B cell (primary cell): Measurements from ENCODE around the gene TBX1. TPM values are rescaled to one million over a fixed set of nuclear protein-coding genes. Genes with fewer than 3 reads are reported as not detected.

Source experiments
- ATAC-seq: fragments of 200-7000 bp; cut with Tn5 transposase; one replicate; pipeline ENCODE4 v1.10.0; 2021; ENCODE audit warnings: low read depth, mild to moderate bottlenecking, moderate number of reproducible peaks, moderate library complexity
- CTCF ChIA-PET: fragments of 350-600 bp; sonication (Branson Sonifier 250); formaldehyde crosslinking; loops from one replicate; lab custom pipeline; 2021; ENCODE audit warnings: antibody characterized with exemption, inconsistent platforms; lab: Charles Lee
- POLR2A ChIA-PET: fragments of 350-600 bp; sonication (Branson Sonifier 250); formaldehyde crosslinking; loops from one replicate; lab custom pipeline; 2021; ENCODE audit warnings: antibody characterized with exemption; lab: Charles Lee
- DNase-seq: peaks from one replicate; pipeline ENCODE4 v3.0.0; 2013
- H2AFZ ChIP-seq: 2 replicates; pipeline ENCODE4 v1.6.1; 2012; ENCODE audit warnings: mild to moderate bottlenecking, low read depth, low read length; ENCODE audit not compliant: insufficient read depth, poor library complexity, severe bottlenecking
- H3K27ac ChIP-seq, 2 donors: 1 replicate in 1 of 2; 2 replicates in 1 of 2; pipeline ENCODE4 v1.5.1; 2012 to 2013; ENCODE audit warnings: low read length in 2 of 2, mild to moderate bottlenecking in 2 of 2, moderate library complexity in 1 of 2
- H3K27me3 ChIP-seq, 4 experiments: fragments of 200-600 bp in 1 of 4; sonication (generic) in 1 of 4; replicated peaks in 1 of 4; 1 replicate in 2 of 4; 2 replicates in 2 of 4; pipeline versions ENCODE4 v1.6.1 to v1.7.0; 2013 to 2016; ENCODE audit warnings: low read length in 3 of 4, mild to moderate bottlenecking in 2 of 4, mixed read lengths in 1 of 4, moderate library complexity in 1 of 4; ENCODE audit not compliant: insufficient read depth in 4 of 4, control insufficient read depth in 3 of 4; ENCODE audit errors: control extremely low read depth in 1 of 4
- H3K36me3 ChIP-seq, 2 experiments: replicated peaks in 1 of 2; 1 replicate in 1 of 2; 2 replicates in 1 of 2; pipeline versions ENCODE4 v1.6.1 to v1.7.1; 2013; ENCODE audit warnings: low read length in 1 of 2; ENCODE audit not compliant: insufficient read depth in 2 of 2, control insufficient read depth in 1 of 2; ENCODE audit errors: control extremely low read depth in 1 of 2, extremely low read depth in 1 of 2
- H3K4me1 ChIP-seq, 2 donors: fragments of 200-600 bp in 1 of 2; sonication (generic) in 1 of 2; 1 replicate in 1 of 2; 2 replicates in 1 of 2; pipeline versions ENCODE4 v1.5.1 to v1.6.1; 2013 to 2017; ENCODE audit warnings: low read length in 2 of 2; ENCODE audit not compliant: control insufficient read depth in 2 of 2, insufficient read depth in 2 of 2
- H3K4me2 ChIP-seq: replicated peaks from 2 replicates; pipeline ENCODE3; 2012; ENCODE audit warnings: mild to moderate bottlenecking, low read depth, low read length; ENCODE audit not compliant: poor library complexity, severe bottlenecking
- H3K4me3 ChIP-seq, 5 experiments: fragments of 200-600 bp in 1 of 5; sonication (generic) in 1 of 5; 1 replicate in 3 of 5; 2 replicates in 2 of 5; pipeline versions ENCODE4 v1.5.1 to v1.7.0; 2011 to 2016; ENCODE audit warnings: low read length in 4 of 5, mild to moderate bottlenecking in 4 of 5, low read depth in 2 of 5, control low read depth in 1 of 5, moderate library complexity in 1 of 5; ENCODE audit not compliant: insufficient read depth in 1 of 5; ENCODE audit errors: control extremely low read depth in 1 of 5, extremely low read depth in 1 of 5
- H3K79me2 ChIP-seq: fragments of 200-600 bp; sonication (generic); one replicate; pipeline ENCODE4 v1.6.0; 2016; ENCODE audit warnings: low read length; ENCODE audit not compliant: control insufficient read depth, insufficient read depth
- H3K9ac ChIP-seq: fragments of 200-600 bp; sonication (generic); 2 replicates; pipeline ENCODE4 v1.6.1; 2017; ENCODE audit warnings: mild to moderate bottlenecking, low read length, moderate library complexity
- H3K9me3 ChIP-seq, 3 donors: one replicate each; pipeline versions ENCODE4 v1.6.1 to v1.7.1; 2013; ENCODE audit warnings: low read length in 2 of 3; ENCODE audit not compliant: control insufficient read depth in 2 of 3, insufficient read depth in 1 of 3; ENCODE audit errors: control extremely low read depth in 1 of 3
- H4K20me1 ChIP-seq: 2 replicates; pipeline ENCODE4 v1.6.0; 2012; ENCODE audit warnings: mild to moderate bottlenecking, low read length; ENCODE audit not compliant: insufficient read depth, control insufficient read depth, poor library complexity, severe bottlenecking
- H3K27ac Mint-ChIP-seq: one replicate; pipeline ENCODE4 v1.8.0; 2021; ENCODE audit warnings: mixed read lengths
- H3K27me3 Mint-ChIP-seq: one replicate; pipeline ENCODE4 v1.8.0; 2021; ENCODE audit warnings: mixed read lengths
- H3K4me1 Mint-ChIP-seq: one replicate; pipeline ENCODE4 v1.8.0; 2021; ENCODE audit warnings: mixed read lengths
- H3K4me3 Mint-ChIP-seq: one replicate; pipeline ENCODE4 v1.8.0; 2021; ENCODE audit warnings: mixed read lengths
- H3K9me3 Mint-ChIP-seq: one replicate; pipeline ENCODE4 v1.8.0; 2022; ENCODE audit warnings: mixed read lengths; ENCODE audit not compliant: insufficient read depth
- CTCF ChIP-seq: fragments of 200-600 bp; IDR thresholded peaks from one replicate; pipeline ENCODE4 v1.8.0; 2022; ENCODE audit warnings: antibody characterized with exemption, mild to moderate bottlenecking
- EZH2 ChIP-seq: IDR thresholded peaks from 2 replicates; pipeline ENCODE4 v1.6.1; 2012; ENCODE audit warnings: borderline replicate concordance, low read depth, mild to moderate bottlenecking, moderate library complexity, low read length; ENCODE audit not compliant: insufficient read depth, poor library complexity, severe bottlenecking
- WGBS: methylation state at CpG from one replicate; pipeline ENCODE4 v1.1.5; 2013; ENCODE audit warnings: missing lambda C conversion rate; ENCODE audit not compliant: insufficient coverage; 5-methylcytosine and 5-hydroxymethylcytosine counted together
- intact Hi-C: fragments of 100-400 bp; cut with micrococcal nuclease; formaldehyde crosslinking; loops from one replicate; pipeline ENCODE4 v1.10.0; 2022
- polyA plus RNA-seq: library from polyadenylated mRNA; depleted of rRNA; stranded (reverse); fragments of >200 nt; gene quantifications from 2 replicates; pipeline ENCODE4 v1.2.3, GENCODE V29; 2012
- total RNA-seq, 2 donors: library from RNA; stranded (reverse); fragments of 120-200 nt in 1 of 2; gene quantifications; 1 replicate in 1 of 2; 2 replicates in 1 of 2; pipeline versions ENCODE4 v1.2.3 to v1.2.4, GENCODE V29; 2013 to 2022

Gene TBX1
- total and polyA plus RNA-seq, 2 donors (not counting 1 experiment from before 2014, with no cell fraction given) = not detected

- no peaks in the 10 kb centered on the region for H3K4me1 ChIP-seq
- Mint-ChIP-seq H3K4me1 (no peaks in the 10 kb centered on the region), H3K9me3 (no peaks in the 10 kb centered on the region), H3K27me3 (no peaks in the 10 kb centered on the region), H3K27ac (no peak overlapping the region), H3K4me3 (no peak overlapping the region)
- no peak overlapping the region for H3K9ac ChIP-seq
- no peak overlapping the region for H3K4me2 ChIP-seq
- no peaks in the 10 kb centered on the region for H3K9me3 ChIP-seq
- H3K27ac ChIP-seq = no peak overlapping the region
- POLR2A ChIA-PET = no interaction called here
- DNase-seq (no peak), ATAC-seq (no peak)
- H3K27me3 ChIP-seq = no peaks in the 10 kb centered on the region
- peaks cover 0 to 9% of the 10 kb centered on the region in 2 experiments for H3K36me3 ChIP-seq
- intact Hi-C loops = no loop called here
- CTCF ChIA-PET = no interaction called here
- H4K20me1 ChIP-seq = no peaks in the 10 kb centered on the region
- H3K4me3 ChIP-seq = no peak overlapping the region
- no peaks in the 10 kb centered on the region for H3K79me2 ChIP-seq
- 92% methylated on average over 19 of the region's 20 CpGs for WGBS
- TF ChIP-seq CTCF (no peak), EZH2 (no peak)
- H2AFZ ChIP-seq = no peak overlapping the region
These were observed 47.6 kb downstream of the TBX1 start for GRCh38 chr22:19807914-19808872.

GRCh38 chr22:19808873-19809478 is 48.4 kb downstream of the TBX1 start:
- Mint-ChIP-seq H3K4me1 (no peaks in the 10 kb centered on the region), H3K27ac (no peak overlapping the region), H3K9me3 (no peaks in the 10 kb centered on the region), H3K4me3 (no peak overlapping the region), H3K27me3 (no peaks in the 10 kb centered on the region)
- H3K27ac ChIP-seq = no peak overlapping the region
- no peaks in the 10 kb centered on the region for H4K20me1 ChIP-seq
- no peaks in the 10 kb centered on the region for H3K79me2 ChIP-seq
- no peak for TF ChIP-seq CTCF
- no peak for TF ChIP-seq EZH2
- ATAC-seq (no peak), DNase-seq (no peak)
- no peaks in the 10 kb centered on the region for H3K9me3 ChIP-seq
- no peak overlapping the region for H2AFZ ChIP-seq
- no peaks in the 10 kb centered on the region for H3K27me3 ChIP-seq
- ChIA-PET CTCF (no interaction called here), POLR2A (no interaction called here)
- no peak overlapping the region for H3K9ac ChIP-seq
- no peak overlapping the region for H3K4me3 ChIP-seq
- intact Hi-C loops = no loop called here
- 92% methylated on average over 10 of the region's 11 CpGs for WGBS
- no peak overlapping the region for H3K4me2 ChIP-seq
- H3K36me3 ChIP-seq = peaks cover 0 to 9% of the 10 kb centered on the region in 2 experiments
- no peaks in the 10 kb centered on the region for H3K4me1 ChIP-seq
